Measurements from ENCODE around the gene GPATCH1.

DNA sequence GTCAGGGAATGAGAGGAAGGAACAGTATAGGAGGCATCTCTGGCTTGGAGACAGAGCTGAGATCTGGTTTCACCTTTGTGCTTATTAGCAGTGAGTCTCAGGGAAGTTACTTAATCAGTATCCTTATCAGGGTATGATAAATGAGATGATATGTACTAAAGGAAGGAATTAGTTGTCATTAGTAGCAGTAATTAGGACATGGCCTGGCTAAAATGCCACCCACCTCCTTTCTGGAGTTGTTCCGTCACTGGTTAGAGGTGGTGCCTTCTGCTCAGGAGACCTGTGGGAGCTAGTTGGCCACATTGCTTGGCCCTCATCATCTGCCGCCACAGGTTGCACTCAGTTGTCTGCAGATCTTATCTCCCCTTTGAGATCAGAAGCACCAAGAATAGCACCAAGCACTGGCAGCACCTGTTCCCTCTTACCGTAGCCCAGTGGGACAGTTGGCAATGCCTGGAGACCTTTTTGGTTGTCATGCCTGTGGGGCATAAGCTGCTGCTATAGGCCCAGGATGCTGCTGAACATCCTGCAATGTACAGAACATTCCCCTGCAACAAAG lies 4.7 kb downstream of the GPATCH1 start:
- TF ChIP-seq, protein P1, sequence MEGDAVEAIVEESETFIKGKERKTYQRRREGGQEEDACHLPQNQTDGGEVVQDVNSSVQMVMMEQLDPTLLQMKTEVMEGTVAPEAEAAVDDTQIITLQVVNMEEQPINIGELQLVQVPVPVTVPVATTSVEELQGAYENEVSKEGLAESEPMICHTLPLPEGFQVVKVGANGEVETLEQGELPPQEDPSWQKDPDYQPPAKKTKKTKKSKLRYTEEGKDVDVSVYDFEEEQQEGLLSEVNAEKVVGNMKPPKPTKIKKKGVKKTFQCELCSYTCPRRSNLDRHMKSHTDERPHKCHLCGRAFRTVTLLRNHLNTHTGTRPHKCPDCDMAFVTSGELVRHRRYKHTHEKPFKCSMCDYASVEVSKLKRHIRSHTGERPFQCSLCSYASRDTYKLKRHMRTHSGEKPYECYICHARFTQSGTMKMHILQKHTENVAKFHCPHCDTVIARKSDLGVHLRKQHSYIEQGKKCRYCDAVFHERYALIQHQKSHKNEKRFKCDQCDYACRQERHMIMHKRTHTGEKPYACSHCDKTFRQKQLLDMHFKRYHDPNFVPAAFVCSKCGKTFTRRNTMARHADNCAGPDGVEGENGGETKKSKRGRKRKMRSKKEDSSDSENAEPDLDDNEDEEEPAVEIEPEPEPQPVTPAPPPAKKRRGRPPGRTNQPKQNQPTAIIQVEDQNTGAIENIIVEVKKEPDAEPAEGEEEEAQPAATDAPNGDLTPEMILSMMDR (IDR thresholded peaks at IDR 0.05; ENCODE audit: low read length): no peak
- no peak for TF ChIP-seq EZH2 (optimal IDR thresholded peaks at IDR 0.05; ENCODE audit: low read depth, low read length)
